ENCODE results near the gene YWHAE.

The YWHAE gene

DNA sequence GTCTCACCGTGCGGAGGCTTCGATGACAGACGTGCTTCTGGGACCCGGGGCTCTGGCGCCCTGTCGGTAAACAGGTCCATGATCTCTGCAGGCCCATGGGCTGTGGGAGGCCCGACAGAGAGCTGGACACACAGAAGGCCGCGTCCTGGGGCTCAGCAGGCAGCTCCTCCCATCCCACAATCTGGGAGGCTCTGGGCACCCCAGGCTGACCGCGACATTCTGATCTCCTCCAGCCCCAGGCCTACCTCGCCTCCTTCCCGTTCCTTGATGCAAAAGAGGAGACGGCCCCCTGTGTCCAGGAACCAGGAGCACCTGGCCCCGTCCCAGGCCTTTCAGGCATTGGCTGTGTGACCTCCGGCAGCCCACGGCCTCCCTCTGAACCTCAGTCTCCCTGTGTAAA, 97.3 kb downstream of the YWHAE start:
- no peak for DNase-seq (ENCODE audit: extremely low read depth, insufficient read length)
- no peak overlapping the region for H3K4me3 ChIP-seq (replicated peaks; ENCODE audit: low read depth, low read length)
- H3K36me3 ChIP-seq (ENCODE audit: control insufficient read depth, insufficient read depth, low read length) = no peaks in the 10 kb centered on the region
- TF ChIP-seq, protein P1, sequence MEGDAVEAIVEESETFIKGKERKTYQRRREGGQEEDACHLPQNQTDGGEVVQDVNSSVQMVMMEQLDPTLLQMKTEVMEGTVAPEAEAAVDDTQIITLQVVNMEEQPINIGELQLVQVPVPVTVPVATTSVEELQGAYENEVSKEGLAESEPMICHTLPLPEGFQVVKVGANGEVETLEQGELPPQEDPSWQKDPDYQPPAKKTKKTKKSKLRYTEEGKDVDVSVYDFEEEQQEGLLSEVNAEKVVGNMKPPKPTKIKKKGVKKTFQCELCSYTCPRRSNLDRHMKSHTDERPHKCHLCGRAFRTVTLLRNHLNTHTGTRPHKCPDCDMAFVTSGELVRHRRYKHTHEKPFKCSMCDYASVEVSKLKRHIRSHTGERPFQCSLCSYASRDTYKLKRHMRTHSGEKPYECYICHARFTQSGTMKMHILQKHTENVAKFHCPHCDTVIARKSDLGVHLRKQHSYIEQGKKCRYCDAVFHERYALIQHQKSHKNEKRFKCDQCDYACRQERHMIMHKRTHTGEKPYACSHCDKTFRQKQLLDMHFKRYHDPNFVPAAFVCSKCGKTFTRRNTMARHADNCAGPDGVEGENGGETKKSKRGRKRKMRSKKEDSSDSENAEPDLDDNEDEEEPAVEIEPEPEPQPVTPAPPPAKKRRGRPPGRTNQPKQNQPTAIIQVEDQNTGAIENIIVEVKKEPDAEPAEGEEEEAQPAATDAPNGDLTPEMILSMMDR (IDR thresholded peaks at IDR 0.05; ENCODE audit: insufficient read depth, low read length, poor library complexity, severe bottlenecking) = no peak
- no peaks in the 10 kb centered on the region; the same call in none of the 2 replicates for H3K27me3 ChIP-seq (replicated peaks; ENCODE audit: control insufficient read depth, insufficient read depth, low read length)

DNA sequence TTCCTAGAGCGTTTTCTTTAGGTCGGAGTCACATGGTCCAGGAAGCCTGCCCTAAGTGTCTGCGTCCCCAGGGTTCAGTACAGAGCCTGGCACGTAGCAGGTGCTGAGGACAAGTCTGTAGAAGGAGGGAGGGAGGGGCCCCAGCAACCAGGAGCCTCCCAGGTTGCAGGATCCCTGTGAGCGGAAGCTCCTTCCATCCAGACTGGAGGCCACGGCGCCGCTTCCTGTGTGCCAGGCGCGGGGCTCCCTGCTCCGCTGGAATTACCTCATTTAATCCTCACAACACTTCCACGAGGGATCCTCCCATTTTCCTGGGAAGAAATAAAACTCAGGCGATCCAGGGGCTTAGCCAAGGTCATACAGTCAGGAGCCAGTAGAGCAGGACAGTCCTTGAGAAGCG, 98.5 kb downstream of the YWHAE start:
- Histone ChIP-seq H3K36me3 (ENCODE audit: control insufficient read depth, insufficient read depth, low read length) (no peaks in the 10 kb centered on the region), H3K27me3 (replicated peaks; ENCODE audit: control insufficient read depth, insufficient read depth, low read length) (no peaks in the 10 kb centered on the region; the same call in none of the 2 replicates), H3K4me3 (replicated peaks; ENCODE audit: low read depth, low read length) (no peak overlapping the region)
- DNase-seq (ENCODE audit: extremely low read depth, insufficient read length) = no peak
- TF ChIP-seq, protein P1 (IDR thresholded peaks at IDR 0.05; ENCODE audit: insufficient read depth, low read length, poor library complexity, severe bottlenecking) = no peak

DNA sequence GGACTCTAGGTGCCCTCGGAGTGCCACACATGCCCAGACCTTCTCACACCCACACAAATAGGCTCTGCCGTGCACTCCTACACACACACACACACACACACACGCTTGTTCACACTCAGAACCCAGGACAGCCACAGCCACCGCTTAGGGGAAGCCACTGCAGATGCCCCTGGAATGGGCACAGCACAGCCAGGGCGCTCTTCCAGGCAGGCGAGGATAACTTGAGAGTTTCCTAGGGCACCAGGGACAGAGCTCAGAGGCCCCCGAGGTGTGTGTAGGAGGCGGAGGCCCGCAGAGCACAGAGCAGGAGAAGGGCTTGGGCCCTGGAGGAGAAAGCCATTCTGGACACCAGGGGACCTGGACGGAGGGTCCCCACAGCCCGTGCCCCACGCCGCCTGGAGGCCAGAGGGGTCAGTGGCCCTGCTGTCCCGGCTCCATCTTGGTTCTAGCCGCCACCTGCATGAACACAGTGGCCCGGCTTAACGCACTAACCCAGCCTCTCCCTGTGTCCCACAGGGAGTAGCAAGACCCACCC, 99.6 kb downstream of the YWHAE start:
- no peaks in the 10 kb centered on the region for H3K36me3 ChIP-seq (ENCODE audit: control insufficient read depth, insufficient read depth, low read length)
- no peaks in the 10 kb centered on the region; the same call in none of the 2 replicates for H3K27me3 ChIP-seq (replicated peaks; ENCODE audit: control insufficient read depth, insufficient read depth, low read length)
- DNase-seq (ENCODE audit: extremely low read depth, insufficient read length) = no peak
- H3K4me3 ChIP-seq (replicated peaks; ENCODE audit: low read depth, low read length) = no peak overlapping the region
- TF ChIP-seq, protein P1 (IDR thresholded peaks at IDR 0.05; ENCODE audit: insufficient read depth, low read length, poor library complexity, severe bottlenecking) = no peak

DNA sequence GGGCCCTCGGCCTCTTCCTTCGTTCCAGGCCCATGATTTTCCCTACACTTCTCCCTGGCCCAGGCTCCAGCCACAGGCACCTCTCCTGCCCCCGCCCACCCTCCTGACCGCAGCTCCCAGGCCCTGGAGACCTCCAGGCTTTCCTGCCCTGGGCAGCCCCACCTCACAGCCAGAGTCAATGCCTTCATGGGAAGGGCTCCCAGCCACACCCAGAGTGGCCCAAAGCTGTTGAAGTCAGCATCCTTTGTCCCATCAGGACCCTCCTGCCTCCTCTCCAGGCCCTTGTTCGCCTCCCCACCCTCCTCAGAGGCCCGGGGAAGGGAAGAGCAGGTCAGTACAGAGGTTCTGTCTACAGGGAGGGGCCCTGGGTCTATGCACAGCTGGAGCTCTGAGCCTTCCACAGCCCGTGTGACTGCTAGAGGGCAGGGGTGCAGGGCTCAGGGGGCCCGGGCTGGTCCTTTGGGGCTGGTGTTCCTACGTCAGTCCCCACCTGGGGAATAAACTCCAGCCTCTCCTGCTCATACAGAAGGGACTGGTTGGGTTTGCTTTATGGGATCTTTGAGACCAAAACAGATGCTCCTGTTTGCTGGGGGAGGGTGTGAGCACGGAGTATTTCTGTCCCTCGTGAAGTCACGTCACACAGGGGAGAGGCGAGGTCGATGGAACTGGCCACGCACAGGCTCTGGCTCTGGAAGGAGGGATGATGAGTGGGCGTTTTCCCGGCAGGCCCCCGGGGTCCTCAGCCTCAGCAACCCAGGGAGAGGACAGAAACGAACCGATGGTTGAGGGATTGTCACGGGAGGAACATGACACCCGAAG, 100.3 kb downstream of the YWHAE start:
- no peak for DNase-seq (ENCODE audit: extremely low read depth, insufficient read length)
- H3K4me3 ChIP-seq (replicated peaks; ENCODE audit: low read depth, low read length) = no peak overlapping the region
- H3K36me3 ChIP-seq (ENCODE audit: control insufficient read depth, insufficient read depth, low read length) = no peaks in the 10 kb centered on the region
- TF ChIP-seq, protein P1 (IDR thresholded peaks at IDR 0.05; ENCODE audit: insufficient read depth, low read length, poor library complexity, severe bottlenecking) = no peak
- no peaks in the 10 kb centered on the region; the same call in none of the 2 replicates for H3K27me3 ChIP-seq (replicated peaks; ENCODE audit: control insufficient read depth, insufficient read depth, low read length)

DNA sequence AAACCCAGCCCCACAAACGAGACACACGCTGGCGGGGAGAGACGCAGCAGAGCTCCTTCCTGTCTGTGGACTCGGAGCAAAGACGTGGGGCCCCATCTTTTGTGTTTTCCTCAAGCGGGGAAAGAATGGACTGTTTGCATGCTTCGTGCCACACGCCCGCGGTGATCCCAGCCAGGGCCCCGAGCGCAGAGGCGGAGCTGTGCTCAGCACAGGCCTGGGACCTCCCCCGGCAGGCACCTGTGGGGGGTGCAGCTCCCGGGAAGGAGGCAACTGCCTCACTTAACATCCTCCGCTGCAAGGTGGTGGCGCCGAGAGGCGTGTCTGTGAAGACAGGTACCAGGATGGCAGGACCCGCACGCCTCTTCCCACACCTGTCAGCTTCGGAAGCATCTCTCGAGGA, 101.4 kb downstream of the YWHAE start:
- no peak for DNase-seq (ENCODE audit: extremely low read depth, insufficient read length)
- TF ChIP-seq, protein P1 (IDR thresholded peaks at IDR 0.05; ENCODE audit: insufficient read depth, low read length, poor library complexity, severe bottlenecking) = no peak
- Histone ChIP-seq H3K27me3 (replicated peaks; ENCODE audit: control insufficient read depth, insufficient read depth, low read length) (no peaks in the 10 kb centered on the region; the same call in none of the 2 replicates), H3K4me3 (replicated peaks; ENCODE audit: low read depth, low read length) (no peak overlapping the region), H3K36me3 (ENCODE audit: control insufficient read depth, insufficient read depth, low read length) (no peaks in the 10 kb centered on the region)

Measured in GM06990 (cell line).